Measurements from ENCODE around the gene BABAM2.

Gene BABAM2

GRCh38 chr2:28155086-28155485 is 264.6 kb downstream of the BABAM2 start:
- H3K27me3 ChIP-seq (ENCODE audit: control insufficient read depth in 1 of 2, insufficient read depth in 2 of 2, low read length in 2 of 2), result no peaks in the 10 kb centered on the region
- H3K27ac ChIP-seq (ENCODE audit: low read depth, low read length), result no peak overlapping the region

DNA sequence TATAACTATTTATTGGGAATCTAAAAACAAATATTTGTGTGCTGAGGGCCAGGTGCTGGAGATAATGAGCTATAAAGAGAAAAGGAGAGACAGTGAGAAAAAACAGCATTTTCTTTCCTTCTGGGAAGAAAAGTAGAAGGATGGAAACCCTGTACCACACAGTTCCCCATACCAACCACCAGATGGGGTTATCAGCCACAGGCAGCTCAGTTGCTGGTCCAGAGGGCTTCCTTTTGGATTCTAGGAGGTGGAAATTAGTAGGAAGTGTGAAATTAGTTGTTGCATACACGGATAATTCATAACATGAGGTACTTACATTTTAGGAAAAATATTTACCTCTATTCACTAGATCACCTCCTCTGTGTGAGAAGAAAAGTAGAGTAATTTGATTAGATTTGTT is 265.1 kb downstream of the BABAM2 start:
- H3K27ac ChIP-seq (ENCODE audit: low read depth, low read length), result no peak overlapping the region
- no peak overlapping the region for H3K9ac ChIP-seq (ENCODE audit: low read depth in 1 of 2, low read length in 2 of 2)
- no peaks in the 10 kb centered on the region for H3K36me3 ChIP-seq (ENCODE audit: control insufficient read depth in 1 of 2, insufficient read depth in 2 of 2, low read length in 2 of 2)
- H3K4me3 ChIP-seq (ENCODE audit: low read depth in 1 of 2, low read length in 2 of 2), result no peak overlapping the region
- peaks cover 4 to 19% of the 10 kb centered on the region in 2 donors for H3K4me1 ChIP-seq (ENCODE audit: control insufficient read depth in 1 of 2, insufficient read depth in 2 of 2, low read length in 2 of 2)
- H3K9me3 ChIP-seq (ENCODE audit: control insufficient read depth in 1 of 2, low read length in 2 of 2), result peaks cover 4 to 6% of the 10 kb centered on the region in 2 donors
- no peaks in the 10 kb centered on the region for H3K27me3 ChIP-seq (ENCODE audit: control insufficient read depth in 1 of 2, insufficient read depth in 2 of 2, low read length in 2 of 2)

More at GRCh38 chr2:28155086-28155485, 264.6 kb downstream of the BABAM2 start:
- H3K9ac ChIP-seq (ENCODE audit: low read depth in 1 of 2, low read length in 2 of 2), result no peak overlapping the region
- no peaks in the 10 kb centered on the region for H3K36me3 ChIP-seq (ENCODE audit: control insufficient read depth in 1 of 2, insufficient read depth in 2 of 2, low read length in 2 of 2)
- H3K4me3 ChIP-seq (ENCODE audit: low read depth in 1 of 2, low read length in 2 of 2), result no peak overlapping the region
- H3K4me1 ChIP-seq (ENCODE audit: control insufficient read depth in 1 of 2, insufficient read depth in 2 of 2, low read length in 2 of 2), result peaks cover 4 to 19% of the 10 kb centered on the region in 2 donors
- H3K9me3 ChIP-seq (ENCODE audit: control insufficient read depth in 1 of 2, low read length in 2 of 2), result peaks cover 4 to 6% of the 10 kb centered on the region in 2 donors

- Histone ChIP-seq H3K4me3 (ENCODE audit: low read depth in 1 of 2, low read length in 2 of 2) (no peak overlapping the region), H3K4me1 (ENCODE audit: control insufficient read depth in 1 of 2, insufficient read depth in 2 of 2, low read length in 2 of 2) (peaks cover under 1 to 23% of the 10 kb centered on the region in 2 donors)
These were observed 268.3 kb downstream of the BABAM2 start for GRCh38 chr2:28158791-28159190.

GRCh38 chr2:28160986-28161425 is 270.5 kb downstream of the BABAM2 start:
- Histone ChIP-seq H3K9me3 (ENCODE audit: control insufficient read depth in 1 of 2, low read length in 2 of 2) (peaks cover 0 to 1% of the 10 kb centered on the region in 2 donors), H3K9ac (ENCODE audit: low read depth in 1 of 2, low read length in 2 of 2) (no peak overlapping the region), H3K36me3 (ENCODE audit: control insufficient read depth in 1 of 2, insufficient read depth in 2 of 2, low read length in 2 of 2) (no peaks in the 10 kb centered on the region), H3K4me1 (ENCODE audit: control insufficient read depth in 1 of 2, insufficient read depth in 2 of 2, low read length in 2 of 2) (peaks cover 4 to 13% of the 10 kb centered on the region in 2 donors), H3K4me3 (ENCODE audit: low read depth in 1 of 2, low read length in 2 of 2) (no peak overlapping the region), H3K27me3 (ENCODE audit: control insufficient read depth in 1 of 2, insufficient read depth in 2 of 2, low read length in 2 of 2) (no peaks in the 10 kb centered on the region), H3K27ac (ENCODE audit: low read depth, low read length) (no peak overlapping the region)

More at GRCh38 chr2:28158791-28159190, 268.3 kb downstream of the BABAM2 start:
- peaks cover 4 to 6% of the 10 kb centered on the region in 2 donors for H3K9me3 ChIP-seq (ENCODE audit: control insufficient read depth in 1 of 2, low read length in 2 of 2)
- no peaks in the 10 kb centered on the region for H3K27me3 ChIP-seq (ENCODE audit: control insufficient read depth in 1 of 2, insufficient read depth in 2 of 2, low read length in 2 of 2)
- H3K9ac ChIP-seq (ENCODE audit: low read depth in 1 of 2, low read length in 2 of 2), result no peak overlapping the region
- H3K36me3 ChIP-seq (ENCODE audit: control insufficient read depth in 1 of 2, insufficient read depth in 2 of 2, low read length in 2 of 2), result no peaks in the 10 kb centered on the region
- no peak overlapping the region for H3K27ac ChIP-seq (ENCODE audit: low read depth, low read length)

GRCh38 chr2:28161466-28161865 is 270.9 kb downstream of the BABAM2 start:
- Histone ChIP-seq H3K27ac (ENCODE audit: low read depth, low read length) (no peak overlapping the region), H3K9me3 (ENCODE audit: control insufficient read depth in 1 of 2, low read length in 2 of 2) (no peaks in the 10 kb centered on the region), H3K4me1 (ENCODE audit: control insufficient read depth in 1 of 2, insufficient read depth in 2 of 2, low read length in 2 of 2) (peaks cover 4 to 13% of the 10 kb centered on the region in 2 donors), H3K36me3 (ENCODE audit: control insufficient read depth in 1 of 2, insufficient read depth in 2 of 2, low read length in 2 of 2) (no peaks in the 10 kb centered on the region), H3K9ac (ENCODE audit: low read depth in 1 of 2, low read length in 2 of 2) (no peak overlapping the region), H3K4me3 (ENCODE audit: low read depth in 1 of 2, low read length in 2 of 2) (no peak overlapping the region), H3K27me3 (ENCODE audit: control insufficient read depth in 1 of 2, insufficient read depth in 2 of 2, low read length in 2 of 2) (no peaks in the 10 kb centered on the region)

DNA sequence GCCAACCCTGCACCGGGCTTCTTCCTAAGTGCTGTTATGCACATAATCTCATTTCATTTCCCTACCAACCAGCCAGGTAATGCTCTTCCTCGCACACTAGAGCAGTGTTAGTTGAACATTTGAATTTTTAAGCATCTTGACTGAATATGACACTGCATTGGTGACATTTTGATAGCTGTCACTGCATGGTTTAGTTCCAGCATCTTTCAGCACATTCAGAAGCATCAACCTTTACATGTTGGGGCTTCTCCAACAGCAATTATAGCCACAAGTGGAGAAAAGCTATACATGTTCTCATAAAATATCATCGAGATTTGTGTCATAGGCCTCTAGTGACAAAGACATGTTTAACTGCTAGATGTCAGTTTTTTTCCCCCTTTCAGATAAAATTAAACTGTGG is 272.0 kb downstream of the BABAM2 start:
- no peak overlapping the region for H3K27ac ChIP-seq (ENCODE audit: low read depth, low read length)
- H3K36me3 ChIP-seq (ENCODE audit: control insufficient read depth in 1 of 2, insufficient read depth in 2 of 2, low read length in 2 of 2), result no peaks in the 10 kb centered on the region
- no peaks in the 10 kb centered on the region for H3K9me3 ChIP-seq (ENCODE audit: control insufficient read depth in 1 of 2, low read length in 2 of 2)
- H3K4me1 ChIP-seq (ENCODE audit: control insufficient read depth in 1 of 2, insufficient read depth in 2 of 2, low read length in 2 of 2), result peaks cover 4 to 13% of the 10 kb centered on the region in 2 donors
- no peak overlapping the region for H3K9ac ChIP-seq (ENCODE audit: low read depth in 1 of 2, low read length in 2 of 2)
- H3K4me3 ChIP-seq (ENCODE audit: low read depth in 1 of 2, low read length in 2 of 2), result no peak overlapping the region
- no peaks in the 10 kb centered on the region for H3K27me3 ChIP-seq (ENCODE audit: control insufficient read depth in 1 of 2, insufficient read depth in 2 of 2, low read length in 2 of 2)

DNA sequence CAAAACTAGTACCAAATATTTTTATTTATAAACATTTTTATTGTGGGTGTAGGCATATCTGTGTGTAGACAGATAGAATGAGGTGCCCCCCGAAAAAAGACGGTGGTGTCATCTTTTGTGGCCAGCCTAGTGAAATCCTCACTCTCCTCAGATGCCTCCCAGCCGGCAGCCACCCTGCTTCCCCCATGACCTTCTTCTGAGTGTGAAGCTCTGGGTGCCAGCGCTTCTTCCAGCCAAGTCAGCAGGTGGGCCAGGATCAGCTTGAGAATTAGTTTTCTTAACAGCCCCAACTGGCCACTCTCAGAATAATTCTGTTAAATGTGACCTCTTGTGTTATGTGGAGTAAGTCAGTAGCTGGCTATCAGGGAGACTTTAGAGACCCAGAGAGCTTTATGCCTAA is 272.5 kb downstream of the BABAM2 start:
- Histone ChIP-seq H3K4me1 (ENCODE audit: control insufficient read depth in 1 of 2, insufficient read depth in 2 of 2, low read length in 2 of 2) (peaks cover 4 to 13% of the 10 kb centered on the region in 2 donors), H3K27ac (ENCODE audit: low read depth, low read length) (no peak overlapping the region)

GRCh38 chr2:28163627-28164279 is 273.2 kb downstream of the BABAM2 start:
- no peak overlapping the region for H3K9ac ChIP-seq (ENCODE audit: low read depth in 1 of 2, low read length in 2 of 2)
- H3K4me1 ChIP-seq (ENCODE audit: control insufficient read depth in 1 of 2, insufficient read depth in 2 of 2, low read length in 2 of 2), result peaks cover 4 to 13% of the 10 kb centered on the region in 2 donors
- no peaks in the 10 kb centered on the region for H3K9me3 ChIP-seq (ENCODE audit: control insufficient read depth in 1 of 2, low read length in 2 of 2)
- no peaks in the 10 kb centered on the region for H3K27me3 ChIP-seq (ENCODE audit: control insufficient read depth in 1 of 2, insufficient read depth in 2 of 2, low read length in 2 of 2)
- H3K36me3 ChIP-seq (ENCODE audit: control insufficient read depth in 1 of 2, insufficient read depth in 2 of 2, low read length in 2 of 2), result no peaks in the 10 kb centered on the region
- H3K4me3 ChIP-seq (ENCODE audit: low read depth in 1 of 2, low read length in 2 of 2), result no peak overlapping the region
- H3K27ac ChIP-seq (ENCODE audit: low read depth, low read length), result no peak overlapping the region

More for the DNA sequence above, 272.5 kb downstream of the BABAM2 start:
- no peaks in the 10 kb centered on the region for H3K27me3 ChIP-seq (ENCODE audit: control insufficient read depth in 1 of 2, insufficient read depth in 2 of 2, low read length in 2 of 2)
- no peak overlapping the region for H3K9ac ChIP-seq (ENCODE audit: low read depth in 1 of 2, low read length in 2 of 2)
- H3K9me3 ChIP-seq (ENCODE audit: control insufficient read depth in 1 of 2, low read length in 2 of 2), result no peaks in the 10 kb centered on the region
- H3K36me3 ChIP-seq (ENCODE audit: control insufficient read depth in 1 of 2, insufficient read depth in 2 of 2, low read length in 2 of 2), result no peaks in the 10 kb centered on the region
- H3K4me3 ChIP-seq (ENCODE audit: low read depth in 1 of 2, low read length in 2 of 2), result no peak overlapping the region

DNA sequence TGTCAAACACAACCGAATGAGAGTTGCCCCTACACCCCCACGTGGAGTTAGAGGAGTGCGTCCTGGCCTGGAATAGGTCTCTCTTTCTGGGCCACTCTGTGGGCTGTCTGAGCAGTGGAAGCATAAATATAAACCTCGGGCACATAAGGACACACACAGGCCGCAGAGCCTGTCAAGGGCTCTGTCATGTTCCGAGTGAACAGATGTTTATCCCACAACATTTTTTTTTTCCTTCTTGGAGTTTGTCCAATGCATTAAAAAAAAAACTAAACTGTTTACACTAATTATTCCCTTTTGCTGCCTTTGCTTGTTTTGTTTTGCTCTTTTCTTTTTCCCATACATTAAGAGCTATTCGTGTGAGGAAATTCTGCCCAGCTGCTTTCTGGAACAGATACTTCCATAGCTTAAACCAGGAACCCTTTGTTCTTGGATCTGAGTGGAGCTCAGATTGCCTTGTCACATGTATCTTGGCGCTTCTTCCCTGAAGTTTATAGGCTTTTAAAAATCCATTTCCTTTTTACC is 273.8 kb downstream of the BABAM2 start:
- Histone ChIP-seq H3K27me3 (ENCODE audit: control insufficient read depth in 1 of 2, insufficient read depth in 2 of 2, low read length in 2 of 2) (no peaks in the 10 kb centered on the region), H3K9ac (ENCODE audit: low read depth in 1 of 2, low read length in 2 of 2) (no peak overlapping the region), H3K9me3 (ENCODE audit: control insufficient read depth in 1 of 2, low read length in 2 of 2) (no peaks in the 10 kb centered on the region), H3K36me3 (ENCODE audit: control insufficient read depth in 1 of 2, insufficient read depth in 2 of 2, low read length in 2 of 2) (no peaks in the 10 kb centered on the region), H3K27ac (ENCODE audit: low read depth, low read length) (no peak overlapping the region), H3K4me1 (ENCODE audit: control insufficient read depth in 1 of 2, insufficient read depth in 2 of 2, low read length in 2 of 2) (peaks cover 4 to 13% of the 10 kb centered on the region in 2 donors), H3K4me3 (ENCODE audit: low read depth in 1 of 2, low read length in 2 of 2) (no peak overlapping the region)

GRCh38 chr2:28165087-28165635 is 274.6 kb downstream of the BABAM2 start:
- H3K27me3 ChIP-seq (ENCODE audit: control insufficient read depth in 1 of 2, insufficient read depth in 2 of 2, low read length in 2 of 2), result no peaks in the 10 kb centered on the region
- no peak overlapping the region for H3K4me3 ChIP-seq (ENCODE audit: low read depth in 1 of 2, low read length in 2 of 2)
- no peaks in the 10 kb centered on the region for H3K9me3 ChIP-seq (ENCODE audit: control insufficient read depth in 1 of 2, low read length in 2 of 2)
- no peaks in the 10 kb centered on the region for H3K36me3 ChIP-seq (ENCODE audit: control insufficient read depth in 1 of 2, insufficient read depth in 2 of 2, low read length in 2 of 2)
- no peak overlapping the region for H3K9ac ChIP-seq (ENCODE audit: low read depth in 1 of 2, low read length in 2 of 2)
- H3K27ac ChIP-seq (ENCODE audit: low read depth, low read length), result no peak overlapping the region
- peaks cover 4 to 13% of the 10 kb centered on the region in 2 donors for H3K4me1 ChIP-seq (ENCODE audit: control insufficient read depth in 1 of 2, insufficient read depth in 2 of 2, low read length in 2 of 2)
